ENCODE data around the gene MICA.
A peak's percentile ranks its signal among the peaks of the same experiment; 100 is the strongest.
"Not testable (repeated sequence)": the region's sequence is repeated elsewhere in the genome, so short reads cannot be mapped to it uniquely, and the experiment has no call there.

The MICA gene

GRCh38 chr6:31381666-31382065 lies 21.7 kb upstream of the MICA start:
- no peak for DNase-seq (ENCODE audit: low read depth in 2 of 2)

- no peak for DNase-seq (ENCODE audit: low read depth in 2 of 2)
Observed at GRCh38 chr6:31383149-31383548, 20.2 kb upstream of the MICA start.

GRCh38 chr6:31385041-31385440 lies 18.4 kb upstream of the MICA start:
- no peak for DNase-seq (ENCODE audit: low read depth in 2 of 2)

- no peak for DNase-seq (ENCODE audit: low read depth in 2 of 2)
Observed at GRCh38 chr6:31386099-31386498, 17.3 kb upstream of the MICA start.

GRCh38 chr6:31386977-31387376 lies 16.4 kb upstream of the MICA start:
- no peak for DNase-seq (ENCODE audit: low read depth in 2 of 2)

- DNase-seq (ENCODE audit: low read depth in 2 of 2): not testable (repeated sequence)
Observed at GRCh38 chr6:31388916-31389801, 14.2 kb upstream of the MICA start.

- DNase-seq (ENCODE audit: low read depth in 2 of 2): not testable (repeated sequence)
Observed at GRCh38 chr6:31389802-31390132, 13.6 kb upstream of the MICA start.

- no peak for DNase-seq (ENCODE audit: low read depth in 2 of 2)
Observed at GRCh38 chr6:31393932-31394331, 9.5 kb upstream of the MICA start.

GRCh38 chr6:31394381-31394780 lies 9.0 kb upstream of the MICA start:
- DNase-seq (ENCODE audit: low read depth in 2 of 2): no peak

- no peak for DNase-seq (ENCODE audit: low read depth in 2 of 2)
Observed at GRCh38 chr6:31395832-31396231, 7.6 kb upstream of the MICA start.

GRCh38 chr6:31396422-31397152 lies 6.8 kb upstream of the MICA start:
- peak; percentile 68 to 83 for DNase-seq (ENCODE audit: low read depth in 2 of 2)

- DNase-seq (ENCODE audit: low read depth in 2 of 2): not testable (repeated sequence)
Observed at GRCh38 chr6:31397153-31397499, 6.3 kb upstream of the MICA start.

GRCh38 chr6:31397901-31398525 lies 5.4 kb upstream of the MICA start:
- DNase-seq (ENCODE audit: low read depth in 2 of 2): no peak

GRCh38 chr6:31399589-31400466 lies 3.6 kb upstream of the MICA start:
- peak; percentile 49 to 59 for DNase-seq (ENCODE audit: low read depth in 2 of 2)

- peak; percentile 58 to 73 for DNase-seq (ENCODE audit: low read depth in 2 of 2)
Observed at GRCh38 chr6:31400467-31401289, 2.7 kb upstream of the MICA start.

- DNase-seq (ENCODE audit: low read depth in 2 of 2): no peak
Observed at GRCh38 chr6:31401403-31401802, 2.0 kb upstream of the MICA start.

- DNase-seq (ENCODE audit: low read depth in 2 of 2): peak in 1 of 2 donors; percentile 26
Observed at GRCh38 chr6:31402324-31403282, 792 bp upstream of the MICA start.

- DNase-seq (ENCODE audit: low read depth in 2 of 2): not testable (repeated sequence)
Observed at GRCh38 chr6:31404061-31404364, 618 bp downstream of the MICA start.

- DNase-seq (ENCODE audit: low read depth in 2 of 2): no peak
Observed at GRCh38 chr6:31405996-31406395, 2.6 kb downstream of the MICA start.

- no peak for DNase-seq (ENCODE audit: low read depth in 2 of 2)
Observed at GRCh38 chr6:31407699-31408098, 4.3 kb downstream of the MICA start.

All from stimulated activated CD8-positive, alpha-beta memory T cell treated with anti-CD3 and anti-CD28 coated beads, Interleukin-7, amount 100 ng/mL, for 4 hours (primary cell).